NCI-H446 (cell line): ENCODE results near the gene ERGIC1.

ENCODE experiments used
- DNase-seq, 2 experiments: peaks; one replicate each; lab custom pipeline; 2025; lab: John Stamatoyannopoulos, UW

ERGIC1 gene

GRCh38 chr5:172925336-172925948 lies 91.4 kb downstream of the ERGIC1 start:
- DNase-seq, result no peak

DNA sequence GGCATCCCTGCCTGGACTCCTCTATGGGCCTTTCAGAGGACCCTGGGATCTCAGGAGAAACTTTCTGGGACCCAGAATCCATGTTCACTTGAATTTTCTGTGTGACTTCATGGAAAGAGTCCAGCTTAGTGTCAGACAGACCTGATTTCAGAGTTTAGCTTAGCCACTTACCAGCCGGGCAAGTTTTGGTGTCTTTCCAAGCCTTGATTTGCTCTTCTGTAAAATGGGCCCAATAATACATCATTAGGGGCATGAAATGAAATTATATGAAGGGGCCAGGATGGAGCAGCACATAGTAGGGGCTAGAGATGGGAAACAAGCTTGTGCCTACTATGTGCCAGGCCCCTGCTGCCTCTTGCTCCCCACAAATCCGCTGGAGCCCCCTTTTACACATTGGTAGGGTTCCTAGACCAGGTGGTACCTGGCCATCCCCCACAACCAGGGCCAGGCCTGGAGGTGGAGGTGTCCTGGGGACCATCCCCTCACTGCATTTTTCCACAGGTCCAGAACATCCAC lies 92.0 kb downstream of the ERGIC1 start:
- no peak for DNase-seq

GRCh38 chr5:172926796-172927195 lies 92.7 kb downstream of the ERGIC1 start:
- DNase-seq, result no peak

GRCh38 chr5:172929371-172929838 lies 95.4 kb downstream of the ERGIC1 start:
- DNase-seq, result no peak

- no peak for DNase-seq
Observed at GRCh38 chr5:172931001-172931536, 97.0 kb downstream of the ERGIC1 start.

DNA sequence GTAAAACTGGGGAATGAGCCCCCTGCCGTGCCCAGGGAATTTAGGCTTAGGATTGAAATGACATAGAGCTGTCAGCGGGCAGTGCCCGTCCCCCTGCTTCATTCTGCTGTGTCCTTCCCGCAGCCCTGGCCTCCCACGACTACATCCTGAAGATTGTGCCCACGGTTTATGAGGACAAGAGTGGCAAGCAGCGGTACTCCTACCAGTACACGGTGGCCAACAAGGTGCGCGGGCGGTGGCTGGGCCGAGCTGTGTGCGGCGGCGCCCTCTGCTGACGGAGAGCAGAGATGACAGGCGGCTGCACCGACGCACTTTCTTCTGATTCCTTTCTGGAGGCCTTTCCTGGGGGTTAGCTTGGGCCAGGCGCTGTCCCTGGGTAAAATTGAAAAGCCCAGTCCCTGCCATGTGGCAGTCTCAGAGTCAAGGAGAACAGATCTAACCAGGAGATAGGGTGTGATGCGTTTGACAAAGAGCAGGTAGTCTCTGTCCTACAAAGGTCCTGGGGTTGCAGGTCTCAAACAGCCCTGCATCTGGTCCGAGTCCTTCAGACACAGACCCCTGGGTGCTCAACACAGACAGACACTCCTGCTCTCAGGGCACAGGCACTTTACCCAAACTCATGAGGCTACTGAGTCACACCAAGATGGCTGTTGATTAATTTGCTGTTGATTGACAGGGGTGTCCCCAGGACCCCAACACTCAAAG lies 98.4 kb downstream of the ERGIC1 start:
- peak; percentile 9 to 54 for DNase-seq

- DNase-seq, result no peak
Observed at GRCh38 chr5:172933238-172933637, 99.2 kb downstream of the ERGIC1 start.

- DNase-seq, result no peak
Observed at GRCh38 chr5:172935096-172935495, 101.0 kb downstream of the ERGIC1 start.

DNA sequence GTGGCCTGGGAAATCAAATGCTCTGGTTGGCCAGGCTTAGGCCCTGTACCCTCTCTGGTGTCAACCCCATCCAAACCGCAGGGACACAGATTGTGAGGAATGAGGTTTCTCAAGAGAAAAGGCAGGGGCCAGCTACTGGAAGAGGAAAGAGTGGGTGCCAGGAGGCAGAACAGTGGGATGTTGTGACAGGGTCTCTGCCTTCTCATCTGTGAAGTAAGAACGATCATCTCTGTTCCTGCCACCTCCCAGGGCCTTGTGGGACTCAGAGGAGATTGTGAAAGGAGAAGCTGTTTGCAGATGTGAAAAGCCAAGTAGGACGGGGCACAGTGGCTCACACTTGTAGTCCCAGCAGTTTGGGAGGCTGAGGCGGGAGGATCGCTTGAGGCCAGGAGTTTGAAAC lies 102.3 kb downstream of the ERGIC1 start:
- no peak for DNase-seq

GRCh38 chr5:172939071-172939470 lies 105.0 kb downstream of the ERGIC1 start:
- DNase-seq, result no peak

GRCh38 chr5:172939611-172940267 lies 105.7 kb downstream of the ERGIC1 start:
- DNase-seq, result peak; percentile 2 to 78

DNA sequence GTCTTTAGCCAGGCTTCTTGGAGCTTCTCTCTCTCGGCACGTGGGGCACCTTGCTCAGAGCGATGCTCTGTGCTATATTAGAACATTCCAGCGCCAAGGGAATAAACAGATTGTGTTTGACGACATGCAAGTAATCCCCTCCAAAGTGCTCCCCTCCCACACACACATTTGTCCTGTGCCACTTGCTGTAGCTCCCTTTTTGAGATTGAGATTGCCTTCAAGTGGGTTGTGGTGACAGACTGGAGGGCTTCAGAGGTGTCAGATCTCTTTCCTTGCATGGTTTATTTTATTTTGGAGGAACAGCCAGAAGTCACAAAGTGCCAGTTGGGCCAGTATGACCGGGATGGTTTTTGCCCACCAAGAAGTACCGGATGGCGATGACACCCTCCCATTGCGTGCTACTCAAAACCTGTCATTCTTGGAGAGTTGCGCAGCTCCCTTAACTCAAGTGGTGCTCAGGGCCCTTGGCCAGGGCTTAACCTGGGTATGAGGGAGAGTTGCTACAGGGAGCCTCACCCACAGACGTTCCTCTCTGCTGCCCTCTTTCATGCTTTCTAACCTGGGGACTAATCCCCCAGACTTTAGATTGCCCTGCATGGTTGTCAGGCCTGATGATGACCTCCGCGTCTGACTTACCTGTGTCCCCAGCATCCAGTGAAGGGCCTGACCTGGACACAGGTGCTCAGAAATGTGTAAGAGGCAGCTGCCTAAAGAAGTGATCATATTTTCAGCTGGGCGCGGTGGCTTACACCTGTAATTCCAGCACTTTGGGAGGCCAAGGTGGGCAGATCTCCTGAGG lies 106.4 kb downstream of the ERGIC1 start:
- DNase-seq, result no peak

- DNase-seq, result peak; percentile 2 to 22
Observed at GRCh38 chr5:172941067-172941516, 107.0 kb downstream of the ERGIC1 start.

DNA sequence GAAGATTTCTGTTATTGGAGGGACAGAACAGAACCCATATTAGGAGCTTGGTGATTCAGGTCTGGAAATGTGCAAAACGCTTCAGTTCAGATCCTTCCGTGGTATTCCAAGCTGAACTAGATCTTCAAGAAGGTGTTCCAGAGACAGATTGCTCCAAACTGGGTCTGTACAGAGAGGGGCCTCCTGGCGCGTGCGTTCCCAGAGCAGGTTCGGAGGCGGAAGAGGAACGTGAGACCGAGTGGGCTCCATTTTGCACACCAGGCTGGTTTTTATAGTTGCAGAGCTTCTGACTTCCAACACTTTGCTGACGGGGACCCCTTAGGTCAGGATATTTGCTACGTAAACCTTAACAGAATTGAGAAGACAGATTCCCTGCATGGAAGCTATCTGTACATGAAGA lies 108.5 kb downstream of the ERGIC1 start:
- no peak for DNase-seq

GRCh38 chr5:172943283-172943841 lies 109.3 kb downstream of the ERGIC1 start:
- no peak for DNase-seq

GRCh38 chr5:172943906-172944305 lies 109.9 kb downstream of the ERGIC1 start:
- no peak for DNase-seq

GRCh38 chr5:172944741-172945140 lies 110.7 kb downstream of the ERGIC1 start:
- DNase-seq, result no peak

DNA sequence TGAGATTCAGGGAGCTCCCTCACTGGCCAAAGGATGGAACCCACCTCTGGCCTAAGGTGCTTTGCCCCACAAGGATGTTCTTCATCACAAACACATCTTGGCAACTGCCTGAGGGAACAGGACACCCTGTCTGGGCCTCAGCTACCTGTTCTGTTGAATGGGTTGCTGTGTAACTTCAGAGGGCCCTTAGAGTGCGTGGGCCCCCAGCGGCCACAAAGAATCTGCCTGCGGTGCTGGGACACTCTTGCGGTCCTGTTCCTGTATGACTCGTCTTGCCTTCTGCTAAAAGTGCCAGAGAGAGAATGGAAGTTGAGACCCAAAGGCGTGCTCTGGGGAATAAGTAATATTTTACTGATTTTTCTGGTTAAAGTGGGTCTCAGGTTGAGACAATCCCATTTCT lies 111.1 kb downstream of the ERGIC1 start:
- DNase-seq, result no peak

- DNase-seq, result no peak
Observed at GRCh38 chr5:172946146-172946545, 112.1 kb downstream of the ERGIC1 start.

- no peak for DNase-seq
Observed at GRCh38 chr5:172949426-172949825, 115.4 kb downstream of the ERGIC1 start.

DNA sequence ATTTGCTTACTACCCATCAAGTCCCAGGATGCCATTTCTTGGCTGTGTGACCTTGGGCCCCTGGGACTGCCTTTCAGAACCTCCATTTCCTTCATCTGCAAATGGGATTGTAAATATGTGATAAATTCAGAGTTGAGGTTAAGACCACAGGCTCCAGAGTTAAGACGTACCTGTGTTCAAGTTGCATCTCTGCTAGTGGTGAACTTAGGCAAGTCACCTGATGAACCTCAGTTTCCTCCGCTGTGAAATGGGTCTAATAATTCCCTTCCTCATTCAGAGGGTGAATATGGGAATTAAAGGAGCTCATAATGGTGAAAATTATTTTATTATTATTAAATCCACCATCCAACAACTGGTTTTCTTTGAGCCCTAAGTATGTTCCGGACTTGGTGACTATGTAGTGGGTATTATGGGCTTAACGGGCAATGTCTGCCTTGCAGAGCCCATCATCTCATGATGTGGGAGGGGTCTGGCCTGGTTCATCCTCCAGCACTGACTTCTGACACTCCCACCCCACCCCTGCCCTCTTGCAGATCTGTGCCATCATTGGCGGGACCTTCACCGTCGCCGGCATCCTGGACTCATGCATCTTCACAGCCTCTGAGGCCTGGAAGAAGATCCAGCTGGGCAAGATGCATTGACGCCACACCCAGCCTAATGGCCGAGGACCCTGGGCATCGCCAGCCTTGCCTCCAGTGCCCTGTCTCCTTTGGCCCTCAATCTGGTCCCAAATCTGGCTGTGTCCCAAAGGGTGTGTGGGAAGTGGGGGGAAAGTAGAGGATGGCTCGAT lies 116.3 kb downstream of the ERGIC1 start:
- no peak for DNase-seq
